Left ventricle myocardium inferior (tissue), 1 donor: Measurements from ENCODE around the gene BEST4. TPM values are rescaled to one million over a fixed set of nuclear protein-coding genes. Genes with fewer than 3 reads are reported as not detected.
A peak's percentile ranks its signal among the peaks of the same experiment; 100 is the strongest.

Experiments used
- DNase-seq: peaks from one replicate; pipeline ENCODE4 v3.0.0-alpha.2; 2020
- H3K27ac ChIP-seq: fragments of 200-600 bp; replicated peaks from 2 replicates; pipeline ENCODE4 v1.8.0; 2021
- H3K27me3 ChIP-seq: fragments of 200-600 bp; 2 replicates; pipeline ENCODE4 v1.8.0; 2021; ENCODE audit warnings: low read depth
- H3K36me3 ChIP-seq: fragments of 200-600 bp; 2 replicates; pipeline ENCODE4 v1.8.0; 2021
- H3K4me1 ChIP-seq: fragments of 200-600 bp; 2 replicates; pipeline ENCODE4 v1.8.0; 2021
- H3K4me3 ChIP-seq: fragments of 200-600 bp; 2 replicates; pipeline ENCODE4 v1.8.0; 2021; ENCODE audit warnings: mild to moderate bottlenecking, moderate library complexity
- H3K9me3 ChIP-seq: fragments of 200-600 bp; replicated peaks from 2 replicates; pipeline ENCODE4 v1.8.0; 2021
- CTCF ChIP-seq: fragments of 200-600 bp; IDR thresholded peaks from 2 replicates; pipeline ENCODE4 v1.8.0; 2021; ENCODE audit warnings: antibody characterized with exemption, mild to moderate bottlenecking, borderline replicate concordance
- intact Hi-C: fragments of 100-400 bp; cut with micrococcal nuclease; formaldehyde crosslinking; loops from one replicate; pipeline ENCODE4 v1.11.0; 2022
- total RNA-seq: library from RNA; stranded (reverse); fragmentation: NEBNext Ultra II Directional; extraction: Animal tissue kit (Norgen Biotek cat#: 25700); gene quantifications from one replicate; pipeline ENCODE4 v1.2.1, GENCODE V29; 2021
- donor health status: DM: no; HTN: yes; CAD: no; lungs with severe emphysema.

Gene BEST4
- total RNA-seq, 1 donor from 2014 or later, result 0.11 TPM

- Histone ChIP-seq H3K27me3 (no peaks in the 10 kb centered on the region), H3K4me3 (no peak overlapping the region), H3K36me3 (no peaks in the 10 kb centered on the region), H3K9me3 (no peaks in the 10 kb centered on the region), H3K27ac (no peak overlapping the region), H3K4me1 (peaks cover 5% of the 10 kb centered on the region)
- DNase-seq, result no peak
- intact Hi-C loops, result no loop called here
- no peak for TF ChIP-seq CTCF
Observed at GRCh38 chr1:44790968-44791801, 3.2 kb upstream of the BEST4 start.

- H3K36me3 ChIP-seq, result no peaks in the 10 kb centered on the region
- peaks cover 33% of the 10 kb centered on the region for H3K4me1 ChIP-seq
- no peaks in the 10 kb centered on the region for H3K27me3 ChIP-seq
- no peak overlapping the region for H3K4me3 ChIP-seq
- intact Hi-C loops, result no loop called here
- H3K27ac ChIP-seq, result no peak overlapping the region
- DNase-seq, result no peak
- no peaks in the 10 kb centered on the region for H3K9me3 ChIP-seq
- no peak for TF ChIP-seq CTCF
Observed at GRCh38 chr1:44787506-44787905, 464 bp downstream of the BEST4 start.

GRCh38 chr1:44786841-44787426 is 1.0 kb downstream of the BEST4 start:
- intact Hi-C loops, result no loop called here
- Histone ChIP-seq H3K36me3 (no peaks in the 10 kb centered on the region), H3K4me1 (peaks cover 33% of the 10 kb centered on the region), H3K27me3 (no peaks in the 10 kb centered on the region), H3K4me3 (peak overlapping the region; percentile 68), H3K9me3 (no peaks in the 10 kb centered on the region), H3K27ac (peak overlapping the region; percentile 64)
- TF ChIP-seq CTCF, result no peak
- no peak for DNase-seq

- Histone ChIP-seq H3K27me3 (no peaks in the 10 kb centered on the region), H3K27ac (peak overlapping the region; percentile 64), H3K4me3 (peak overlapping the region; percentile 68), H3K9me3 (no peaks in the 10 kb centered on the region), H3K36me3 (peaks cover 5% of the 10 kb centered on the region), H3K4me1 (peaks cover 33% of the 10 kb centered on the region)
- TF ChIP-seq CTCF, result peak; percentile 99
- intact Hi-C loops, result no loop called here
- peak; percentile 73 for DNase-seq
Observed at GRCh38 chr1:44786138-44786840, 1.7 kb downstream of the BEST4 start.

- Histone ChIP-seq H3K4me3 (peak overlapping the region; percentile 68), H3K9me3 (no peaks in the 10 kb centered on the region), H3K36me3 (peaks cover 11% of the 10 kb centered on the region), H3K27ac (peak overlapping the region; percentile 64), H3K4me1 (peaks cover 33% of the 10 kb centered on the region), H3K27me3 (no peaks in the 10 kb centered on the region)
- no peak for DNase-seq
- no peak for TF ChIP-seq CTCF
- intact Hi-C loops, result no loop called here
Observed at GRCh38 chr1:44785501-44786137, 2.4 kb downstream of the BEST4 start.
